H1 (cell line): ENCODE data around the gene FASTK.

Experiments used
- BRCA1 ChIP-seq: IDR thresholded peaks from 2 replicates; pipeline ENCODE4 v1.6.1; 2012; ENCODE audit warnings: low read depth, low read length, improper control_type of control experiment
- EZH2 ChIP-seq: fragments of 200-600 bp; sonication (generic); IDR thresholded peaks from 2 replicates; pipeline ENCODE4 v1.7.1; 2012; ENCODE audit warnings: low read depth, mild to moderate bottlenecking, moderate library complexity, low read length, inconsistent platforms; ENCODE audit not compliant: severe bottlenecking
- HDAC6 ChIP-seq: IDR thresholded peaks from one replicate; pipeline ENCODE4 v1.7.1; 2012; ENCODE audit warnings: low read depth, mild to moderate bottlenecking, inconsistent platforms, low read length, moderate library complexity
- JUN ChIP-seq: IDR thresholded peaks from 2 replicates; pipeline ENCODE4 v1.6.1; 2011; ENCODE audit warnings: low read depth, mild to moderate bottlenecking, improper control_type of control experiment, low read length
- POLR2A ChIP-seq, 2 experiments: IDR thresholded peaks; 1 replicate in 1 of 2; 2 replicates in 1 of 2; pipeline ENCODE4 v1.6.1; 2011; ENCODE audit warnings: low read depth in 2 of 2, low read length in 2 of 2, mild to moderate bottlenecking in 2 of 2; ENCODE audit errors: control extremely low read depth in 1 of 2
- RFX5 ChIP-seq: IDR thresholded peaks from 2 replicates; pipeline ENCODE4 v1.6.1; 2011; ENCODE audit warnings: low read depth, low read length, improper control_type of control experiment, borderline replicate concordance
- SIRT6 ChIP-seq: IDR thresholded peaks from one replicate; pipeline ENCODE4 v1.7.1; 2012; ENCODE audit warnings: low read length, inconsistent platforms
- TBP ChIP-seq: IDR thresholded peaks from 2 replicates; pipeline ENCODE4 v1.6.1; 2011; ENCODE audit warnings: low read depth, low read length, improper control_type of control experiment
- YY1 ChIP-seq: IDR thresholded peaks from 2 replicates; pipeline ENCODE4 v1.6.1; 2011; ENCODE audit warnings: low read depth, mild to moderate bottlenecking, low read length
- ZNF274 ChIP-seq: IDR thresholded peaks from 2 replicates; pipeline ENCODE4 v1.7.0; 2012; ENCODE audit warnings: low read length, borderline replicate concordance; ENCODE audit errors: extremely low read depth
- TF ChIP-seq, protein P1 (sequence below), 3 experiments: IDR thresholded peaks; 1 replicate in 2 of 3; 2 replicates in 1 of 3; pipeline versions ENCODE4 v1.5.1 to v1.6.1; 2011; ENCODE audit warnings: low read length in 3 of 3, mild to moderate bottlenecking in 3 of 3, inconsistent platforms in 2 of 3, low read depth in 1 of 3, moderate library complexity in 1 of 3; ENCODE audit not compliant: insufficient read depth in 1 of 3; ENCODE audit errors: control extremely low read depth in 1 of 3
- TF ChIP-seq, protein P2 (sequence below): IDR thresholded peaks from 2 replicates; pipeline ENCODE4 v1.6.1; 2011; ENCODE audit warnings: low read length, improper control_type of control experiment

DNA sequence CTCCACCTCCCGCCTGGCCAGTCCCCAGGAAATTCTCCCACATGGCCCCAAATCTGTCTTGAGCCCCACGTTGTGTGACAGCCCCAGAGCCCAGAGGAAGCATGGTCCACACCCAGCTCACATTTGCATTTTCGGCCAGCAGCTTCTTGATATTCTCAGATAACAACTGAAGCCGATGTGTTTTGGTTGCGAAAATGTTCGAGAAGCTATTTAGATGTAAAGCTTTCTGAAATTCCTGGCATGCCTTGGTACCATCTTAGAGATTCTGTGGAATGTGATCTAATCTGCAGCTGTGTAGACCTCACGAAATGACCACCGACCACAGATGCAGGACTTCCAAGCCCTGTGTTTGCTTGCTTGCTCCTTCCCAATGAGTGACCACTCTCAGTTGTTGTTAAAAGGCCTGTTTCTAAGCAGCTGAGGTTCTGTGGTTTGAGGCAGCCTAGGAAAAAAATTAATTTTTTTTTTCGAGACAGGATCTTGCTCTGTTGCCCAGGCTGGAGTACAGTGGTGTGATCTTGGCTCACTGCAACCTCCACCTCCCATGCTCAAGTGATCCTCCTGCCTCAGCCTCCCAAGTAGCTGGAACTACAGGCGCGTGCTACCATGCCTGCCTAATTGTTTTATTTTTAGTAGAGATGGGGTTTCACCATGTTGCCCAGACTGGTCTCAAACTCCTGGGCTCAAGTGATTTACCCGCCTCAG, 12.4 kb downstream of the FASTK start:
- no peak for TF ChIP-seq RFX5
- TF ChIP-seq SIRT6 = no peak
- TF ChIP-seq, protein P1, sequence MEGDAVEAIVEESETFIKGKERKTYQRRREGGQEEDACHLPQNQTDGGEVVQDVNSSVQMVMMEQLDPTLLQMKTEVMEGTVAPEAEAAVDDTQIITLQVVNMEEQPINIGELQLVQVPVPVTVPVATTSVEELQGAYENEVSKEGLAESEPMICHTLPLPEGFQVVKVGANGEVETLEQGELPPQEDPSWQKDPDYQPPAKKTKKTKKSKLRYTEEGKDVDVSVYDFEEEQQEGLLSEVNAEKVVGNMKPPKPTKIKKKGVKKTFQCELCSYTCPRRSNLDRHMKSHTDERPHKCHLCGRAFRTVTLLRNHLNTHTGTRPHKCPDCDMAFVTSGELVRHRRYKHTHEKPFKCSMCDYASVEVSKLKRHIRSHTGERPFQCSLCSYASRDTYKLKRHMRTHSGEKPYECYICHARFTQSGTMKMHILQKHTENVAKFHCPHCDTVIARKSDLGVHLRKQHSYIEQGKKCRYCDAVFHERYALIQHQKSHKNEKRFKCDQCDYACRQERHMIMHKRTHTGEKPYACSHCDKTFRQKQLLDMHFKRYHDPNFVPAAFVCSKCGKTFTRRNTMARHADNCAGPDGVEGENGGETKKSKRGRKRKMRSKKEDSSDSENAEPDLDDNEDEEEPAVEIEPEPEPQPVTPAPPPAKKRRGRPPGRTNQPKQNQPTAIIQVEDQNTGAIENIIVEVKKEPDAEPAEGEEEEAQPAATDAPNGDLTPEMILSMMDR (IDR thresholded peaks at IDR 0.05; ENCODE audit: control extremely low read depth in 1 of 3, insufficient read depth in 1 of 3, low read depth in 1 of 3, low read length in 3 of 3) = no peak
- TF ChIP-seq, protein P2, sequence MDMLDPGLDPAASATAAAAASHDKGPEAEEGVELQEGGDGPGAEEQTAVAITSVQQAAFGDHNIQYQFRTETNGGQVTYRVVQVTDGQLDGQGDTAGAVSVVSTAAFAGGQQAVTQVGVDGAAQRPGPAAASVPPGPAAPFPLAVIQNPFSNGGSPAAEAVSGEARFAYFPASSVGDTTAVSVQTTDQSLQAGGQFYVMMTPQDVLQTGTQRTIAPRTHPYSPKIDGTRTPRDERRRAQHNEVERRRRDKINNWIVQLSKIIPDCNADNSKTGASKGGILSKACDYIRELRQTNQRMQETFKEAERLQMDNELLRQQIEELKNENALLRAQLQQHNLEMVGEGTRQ = no peak
- no peak for TF ChIP-seq TBP
- TF ChIP-seq POLR2A (IDR thresholded peaks at IDR 0.05; ENCODE audit: control extremely low read depth in 1 of 2, low read depth in 2 of 2, low read length in 2 of 2) = no peak
- TF ChIP-seq HDAC6 = no peak
- no peak for TF ChIP-seq ZNF274
- TF ChIP-seq EZH2 = no peak
- no peak for TF ChIP-seq JUN
- no peak for TF ChIP-seq BRCA1
- no peak for TF ChIP-seq YY1
